Measurements from ENCODE around the gene POP7.
"Not testable (repeated sequence)": the region's sequence is repeated elsewhere in the genome, so short reads cannot be mapped to it uniquely, and the experiment has no call there.

Gene POP7

GRCh38 chr7:100689230-100690135, 16.4 kb upstream of the POP7 start:
- no peak for DNase-seq

- peak in 51 of 56 donors; percentile 15 to 88 (median 64) for DNase-seq
Measured at GRCh38 chr7:100691676-100692577, 14.0 kb upstream of the POP7 start.

- no peak for DNase-seq
Measured at GRCh38 chr7:100692578-100692961, 13.4 kb upstream of the POP7 start.

- peak in 2 of 56 donors; percentile 9 to 31 for DNase-seq
Measured at GRCh38 chr7:100693312-100694097, 12.4 kb upstream of the POP7 start.

- DNase-seq = peak in 50 of 56 donors; percentile 19 to 81 (median 68)
Measured at GRCh38 chr7:100694098-100694745, 11.7 kb upstream of the POP7 start, which contains the start of gene GIGYF1. TSS of gene GIGYF1 (minus strand) at chr7:100694250. CDS start at chr7:100688238, 6,012 bp downstream.

- DNase-seq = no peak
Measured at GRCh38 chr7:100696123-100696521, 9.8 kb upstream of the POP7 start.

GRCh38 chr7:100699018-100699417, 6.9 kb upstream of the POP7 start:
- no peak for DNase-seq

- not testable (repeated sequence) for DNase-seq
Measured at GRCh38 chr7:100701089-100701488, 4.8 kb upstream of the POP7 start.

- peak in 51 of 56 donors; percentile 28 to 85 (median 62) for DNase-seq
Measured at GRCh38 chr7:100705320-100705752, 585 bp upstream of the POP7 start.

- DNase-seq = peak in 3 of 56 donors; percentile 31 to 37 (median 32)
Measured at GRCh38 chr7:100706672-100707311, 871 bp downstream of the POP7 start.

GRCh38 chr7:100708395-100708794, 2.5 kb downstream of the POP7 start:
- DNase-seq = no peak

GRCh38 chr7:100710452-100710851, 4.5 kb downstream of the POP7 start:
- no peak for DNase-seq

- no peak for DNase-seq
Measured at GRCh38 chr7:100711369-100711768, 5.4 kb downstream of the POP7 start.

GRCh38 chr7:100714725-100715124, 8.8 kb downstream of the POP7 start:
- DNase-seq = no peak

GRCh38 chr7:100717073-100717472, 11.2 kb downstream of the POP7 start:
- not testable (repeated sequence) for DNase-seq

GRCh38 chr7:100719523-100720278, 13.8 kb downstream of the POP7 start:
- no peak for DNase-seq

- DNase-seq = no peak
Measured at GRCh38 chr7:100720279-100720670, 14.4 kb downstream of the POP7 start, which contains the start of gene EPO. TSS of gene EPO (plus strand) at chr7:100720468. CDS start at chr7:100720981, 513 bp downstream.

- no peak for DNase-seq
Measured at GRCh38 chr7:100720671-100721504, 15.0 kb downstream of the POP7 start.

Measured in nucleus accumbens (tissue), 56 donors.